ENCODE data around the gene PCDH9. TPM values are rescaled to one million over a fixed set of nuclear protein-coding genes. Genes with fewer than 3 reads are reported as not detected.

The PCDH9 gene
- polyA plus RNA-seq, 3 donors = 0.03 TPM; not detected in 1

- no peak for TF ChIP-seq CTCF (IDR thresholded peaks at IDR 0.05)
- Histone ChIP-seq H3K36me3 (replicated peaks in 1 of 2; ENCODE audit: control insufficient read depth in 1 of 2, insufficient read depth in 2 of 2, low read length in 2 of 2) (no peaks in the 10 kb centered on the region), H3K4me3 (replicated peaks in 1 of 3; ENCODE audit: low read depth in 2 of 3, low read length in 3 of 3) (no peak overlapping the region), H2AFZ (ENCODE audit: insufficient read depth, low read depth, low read length, poor library complexity, severe bottlenecking) (no peak overlapping the region), H4K20me1 (ENCODE audit: insufficient read depth, low read length) (no peaks in the 10 kb centered on the region), H3K27ac (ENCODE audit: low read depth in 1 of 2, low read length in 2 of 2) (no peak overlapping the region), H3K4me2 (replicated peaks; ENCODE audit: extremely low read depth, low read length, poor library complexity, severe bottlenecking) (no peak overlapping the region), H3K27me3 (ENCODE audit: control insufficient read depth in 2 of 2, insufficient read depth in 2 of 2, low read length in 2 of 2) (no peaks in the 10 kb centered on the region), H3K79me2 (ENCODE audit: insufficient read depth, low read length) (no peaks in the 10 kb centered on the region), H3K9me3 (replicated peaks in 1 of 2; ENCODE audit: control insufficient read depth in 1 of 2, insufficient read depth in 1 of 2, low read length in 2 of 2) (no peaks in the 10 kb centered on the region), H3K9ac (ENCODE audit: insufficient read depth, low read length, poor library complexity, severe bottlenecking) (no peak overlapping the region), H3K4me1 (ENCODE audit: control insufficient read depth in 1 of 2, insufficient read depth in 2 of 2, low read length in 2 of 2) (no peaks in the 10 kb centered on the region)
- no CpG with 5 or more reads among the region's 4 CpGs for WGBS (ENCODE audit: insufficient coverage)
- DNase-seq = no peak
- H3K36me3 Mint-ChIP-seq = no peaks in the 10 kb centered on the region
- no peak overlapping the region for H3K27ac Mint-ChIP-seq
- no peaks in the 10 kb centered on the region for H3K27me3 Mint-ChIP-seq (ENCODE audit: low read depth in 3 of 3)
- H3K4me1 Mint-ChIP-seq = no peaks in the 10 kb centered on the region
- H3K9me3 Mint-ChIP-seq = peaks cover 0 to 3% (median 0%) of the 10 kb centered on the region in 7 donors
- no peak overlapping the region for H3K4me3 Mint-ChIP-seq
- intact Hi-C loops (cut with micrococcal nuclease) = no loop called here
These were observed 303.8 kb downstream of the PCDH9 start for GRCh38 chr13:66926200-66926850.

GRCh38 chr13:66922444-66922843 lies 307.7 kb downstream of the PCDH9 start:
- H3K36me3 ChIP-seq (replicated peaks in 1 of 2; ENCODE audit: control insufficient read depth in 1 of 2, insufficient read depth in 2 of 2, low read length in 2 of 2) = no peaks in the 10 kb centered on the region
- no peaks in the 10 kb centered on the region for H3K4me1 ChIP-seq (ENCODE audit: control insufficient read depth in 1 of 2, insufficient read depth in 2 of 2, low read length in 2 of 2)
- H3K79me2 ChIP-seq (ENCODE audit: insufficient read depth, low read length) = no peaks in the 10 kb centered on the region
- no peak overlapping the region for H2AFZ ChIP-seq (ENCODE audit: insufficient read depth, low read depth, low read length, poor library complexity, severe bottlenecking)
- Mint-ChIP-seq H3K36me3 (no peaks in the 10 kb centered on the region), H3K4me3 (no peak overlapping the region), H3K27ac (no peak overlapping the region), H3K9me3 (peaks cover 0 to 8% (median 0%) of the 10 kb centered on the region in 7 donors), H3K27me3 (ENCODE audit: low read depth in 3 of 3) (no peaks in the 10 kb centered on the region), H3K4me1 (no peaks in the 10 kb centered on the region)
- no peak overlapping the region for H3K27ac ChIP-seq (ENCODE audit: low read depth in 1 of 2, low read length in 2 of 2)
- no peaks in the 10 kb centered on the region for H4K20me1 ChIP-seq (ENCODE audit: insufficient read depth, low read length)
- DNase-seq = no peak
- no peak for TF ChIP-seq CTCF (IDR thresholded peaks at IDR 0.05)
- no peaks in the 10 kb centered on the region for H3K9me3 ChIP-seq (replicated peaks in 1 of 2; ENCODE audit: control insufficient read depth in 1 of 2, insufficient read depth in 1 of 2, low read length in 2 of 2)
- H3K4me2 ChIP-seq (replicated peaks; ENCODE audit: extremely low read depth, low read length, poor library complexity, severe bottlenecking) = no peak overlapping the region
- H3K4me3 ChIP-seq (replicated peaks in 1 of 3; ENCODE audit: low read depth in 2 of 3, low read length in 3 of 3) = no peak overlapping the region
- no CpG with 5 or more reads among the region's 1 CpG for WGBS (ENCODE audit: insufficient coverage)
- H3K27me3 ChIP-seq (ENCODE audit: control insufficient read depth in 2 of 2, insufficient read depth in 2 of 2, low read length in 2 of 2) = no peaks in the 10 kb centered on the region
- intact Hi-C loops (cut with micrococcal nuclease) = no loop called here
- H3K9ac ChIP-seq (ENCODE audit: insufficient read depth, low read length, poor library complexity, severe bottlenecking) = no peak overlapping the region
